GM18505 (cell line): ENCODE data around the gene SERINC5.
"Not testable (repeated sequence)": the region's sequence is repeated elsewhere in the genome, so short reads cannot be mapped to it uniquely, and the experiment has no call there.

Experiments used
- ATAC-seq: cut with Tn5 transposase; IDR thresholded peaks from one replicate; pipeline ENCODE4 v1.9.1; 2021; ENCODE audit not compliant: unreplicated experiment
- POLR2A ChIP-seq: IDR thresholded peaks from 4 replicates; pipeline ENCODE4 v1.6.1; 2011; ENCODE audit warnings: borderline replicate concordance; ENCODE audit not compliant: insufficient read depth, insufficient read length; ENCODE audit errors: extremely low read depth

Gene SERINC5

DNA sequence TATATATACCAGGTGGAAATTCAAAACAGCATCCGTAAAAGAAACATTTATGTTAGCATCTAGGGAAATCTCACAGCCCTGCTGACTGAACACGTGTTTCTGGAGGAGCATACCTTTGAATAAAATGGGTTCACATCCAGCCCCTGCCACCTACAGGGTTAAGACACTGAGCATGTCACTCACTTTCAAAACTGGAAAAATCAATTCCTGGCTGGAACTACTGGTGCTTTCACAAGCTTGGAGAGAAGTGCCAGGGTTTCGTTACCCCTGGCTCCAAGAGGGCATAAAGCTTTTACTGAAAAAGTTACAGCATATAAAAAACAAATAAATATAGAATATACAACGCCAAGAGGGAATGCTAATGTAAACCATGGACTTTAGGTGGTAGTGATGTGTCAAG is 48.0 kb downstream of the SERINC5 start:
- ATAC-seq, result no peak
- TF ChIP-seq POLR2A, result no peak

DNA sequence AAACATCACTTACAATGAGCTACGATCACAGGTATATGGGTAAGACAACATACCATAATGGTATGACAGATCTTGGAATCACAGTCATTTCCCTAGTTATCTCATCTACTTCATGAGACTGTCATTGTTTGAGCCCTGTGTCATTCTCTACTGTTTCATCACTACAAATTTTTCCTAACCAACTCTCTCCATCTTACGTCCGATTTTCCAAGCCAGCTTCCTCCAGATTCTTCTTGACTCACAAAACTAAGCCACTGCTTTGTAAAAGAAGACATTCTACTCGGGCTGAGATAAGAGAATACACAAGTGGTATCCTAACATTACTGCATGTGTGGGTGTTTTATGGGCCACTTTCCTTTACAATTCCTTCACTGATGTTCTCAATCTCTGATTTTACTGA is 49.6 kb downstream of the SERINC5 start:
- TF ChIP-seq POLR2A, result no peak
- ATAC-seq, result no peak

DNA sequence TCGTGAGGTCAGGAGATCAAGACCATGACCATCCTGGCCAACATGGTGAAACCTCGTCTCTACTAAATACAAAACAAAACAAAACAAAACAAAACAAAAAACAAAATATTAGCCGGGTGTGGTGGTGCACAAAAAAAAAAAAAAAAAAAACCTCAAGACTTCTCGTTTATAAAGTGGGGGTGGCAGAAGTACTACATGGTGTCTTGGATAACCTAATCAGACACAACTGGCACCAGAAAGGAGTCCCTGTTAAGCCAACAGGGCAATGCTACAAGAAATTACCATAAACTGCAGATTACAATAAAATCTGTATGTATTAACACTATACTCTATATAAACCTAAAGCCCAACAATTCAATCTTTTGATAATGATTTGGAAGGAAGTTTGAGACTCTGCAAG is 50.0 kb downstream of the SERINC5 start:
- TF ChIP-seq POLR2A, result no peak

DNA sequence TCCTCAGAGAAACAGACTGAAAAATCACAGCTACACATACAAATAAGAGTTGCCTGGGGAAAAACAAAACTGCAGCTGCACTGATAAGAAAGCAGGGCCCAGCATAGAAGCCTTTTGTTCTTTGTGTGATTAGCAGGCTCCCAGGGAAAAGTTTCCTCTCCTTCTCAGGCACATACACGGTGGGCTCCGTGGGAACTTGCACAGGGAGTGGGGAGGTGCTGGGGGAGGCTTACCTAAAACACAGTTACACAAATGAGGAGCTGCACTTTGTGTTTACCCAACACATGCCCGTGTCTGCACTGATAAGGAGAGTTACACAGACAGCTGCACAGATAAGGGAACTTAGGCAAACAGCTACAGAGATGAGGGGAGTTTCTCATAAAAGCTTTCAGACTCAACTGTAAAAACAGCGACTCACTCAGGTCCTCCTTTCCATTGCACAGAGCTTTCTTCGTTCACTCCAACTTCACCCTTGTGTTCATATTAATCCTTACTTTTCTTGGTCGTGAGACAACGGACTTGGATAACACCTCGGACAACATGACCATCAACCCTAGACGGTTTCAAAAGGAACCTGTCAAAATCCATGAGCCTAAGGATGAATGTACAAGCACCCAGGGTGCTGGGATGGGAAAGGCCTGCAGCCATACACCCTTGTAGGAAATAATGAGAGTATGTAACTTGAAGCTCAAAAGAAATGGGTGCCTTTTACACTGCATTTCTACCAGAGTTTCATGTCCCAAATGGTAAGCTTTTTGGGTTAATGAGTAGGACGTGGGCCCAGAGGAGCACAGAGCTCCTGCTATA is 50.8 kb downstream of the SERINC5 start:
- no peak for TF ChIP-seq POLR2A
- no peak for ATAC-seq

More for the DNA sequence above, 50.0 kb downstream of the SERINC5 start:
- ATAC-seq, result no peak

DNA sequence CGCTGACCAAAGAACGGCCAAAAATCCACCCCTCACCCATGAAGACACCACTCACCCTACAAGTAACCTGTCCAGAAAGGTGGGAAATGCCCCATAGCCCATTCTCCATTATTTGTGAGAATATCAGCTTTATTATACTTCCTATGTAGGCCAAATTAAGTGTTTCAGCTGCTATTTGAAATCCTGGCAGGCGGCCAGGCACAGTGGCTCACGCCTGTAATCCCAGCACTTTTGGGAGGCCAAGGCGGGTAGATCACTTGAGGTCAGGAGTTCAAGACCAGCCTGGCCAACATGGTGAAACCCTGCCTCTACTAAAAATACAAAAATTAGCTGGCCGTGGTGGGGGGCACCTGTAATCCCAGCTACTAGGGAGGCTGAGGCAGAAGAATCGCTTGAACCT is 54.1 kb downstream of the SERINC5 start:
- ATAC-seq, result not testable (repeated sequence)

DNA sequence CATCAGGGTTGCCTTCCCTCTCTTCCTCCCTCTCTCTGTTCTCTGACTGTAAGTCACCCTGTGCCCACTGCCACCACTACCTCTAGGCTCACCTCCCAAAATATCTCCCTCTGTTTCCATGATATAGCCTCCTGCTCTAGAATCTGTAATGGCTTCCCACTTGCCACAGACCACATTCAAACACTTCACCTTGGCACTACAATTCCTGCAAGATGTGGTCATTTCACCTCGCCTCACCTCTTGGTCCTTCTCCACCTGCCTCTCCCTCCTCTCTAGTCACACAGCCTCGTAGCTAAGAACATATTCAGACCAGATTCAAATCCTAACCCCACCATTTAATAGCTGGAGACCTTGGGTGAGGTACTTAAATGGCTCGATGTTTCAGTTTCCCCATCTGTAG is 56.9 kb downstream of the SERINC5 start:
- ATAC-seq, result no peak
- no peak for TF ChIP-seq POLR2A

DNA sequence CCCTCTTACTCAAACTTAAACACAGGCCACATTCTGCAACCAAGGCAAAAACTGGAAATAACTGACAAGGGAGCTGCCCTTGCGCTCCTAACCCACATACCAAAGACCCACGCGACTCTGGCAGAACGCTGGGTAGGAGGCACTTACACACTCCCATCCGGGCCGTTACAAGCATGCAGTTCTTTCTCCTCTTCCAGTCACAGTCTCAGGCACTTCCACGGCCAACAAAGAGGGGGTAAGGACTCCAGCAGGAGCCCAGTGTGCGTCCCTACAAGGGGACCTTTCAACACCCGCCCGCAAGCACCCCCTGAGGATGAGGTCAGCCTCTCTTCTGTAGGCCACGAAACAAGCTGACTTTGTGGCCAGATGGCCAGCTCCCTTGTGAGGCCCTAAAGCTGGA is 57.4 kb downstream of the SERINC5 start:
- no peak for TF ChIP-seq POLR2A
- ATAC-seq, result no peak

GRCh38 chr5:80195837-80196400 is 59.9 kb downstream of the SERINC5 start:
- ATAC-seq, result no peak
- TF ChIP-seq POLR2A, result no peak

DNA sequence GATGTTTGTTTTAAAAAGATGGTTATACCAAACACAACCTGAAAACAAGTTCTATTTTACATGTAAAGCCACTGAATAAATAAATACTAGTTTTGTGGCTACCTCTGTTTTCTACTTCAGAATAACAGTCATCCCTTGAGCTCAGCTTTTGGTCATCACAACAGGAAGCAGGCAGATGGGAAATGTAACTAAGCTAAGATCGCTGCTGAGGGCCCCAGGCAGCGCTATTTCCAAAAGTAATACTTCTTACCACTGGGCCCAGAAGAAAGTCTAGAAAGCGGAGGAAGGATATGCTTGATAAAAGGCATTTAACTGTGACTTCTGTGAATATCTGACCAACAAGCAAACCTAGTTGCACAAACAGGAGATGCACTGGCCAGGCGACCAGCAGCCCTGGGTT is 61.4 kb downstream of the SERINC5 start:
- no peak for ATAC-seq
- TF ChIP-seq POLR2A, result no peak

DNA sequence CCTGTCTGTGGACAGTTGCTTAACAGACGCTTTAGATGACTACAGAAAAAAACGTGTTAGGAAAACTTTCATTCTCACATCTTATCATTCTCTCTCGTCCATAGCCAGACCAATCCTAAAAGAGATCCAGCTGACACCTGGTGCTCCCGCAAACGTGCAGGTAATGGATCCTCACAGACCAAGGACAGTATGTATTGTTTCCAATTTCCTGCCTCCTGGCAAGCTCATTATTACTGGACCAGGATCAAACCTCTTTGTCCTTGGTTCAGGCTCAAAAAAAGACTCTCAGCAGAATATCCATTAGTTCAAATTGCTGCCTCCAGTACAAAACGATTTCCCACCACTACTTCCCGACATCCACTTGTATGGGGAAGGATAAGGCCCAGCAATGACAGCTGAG is 62.4 kb downstream of the SERINC5 start:
- TF ChIP-seq POLR2A, result no peak
- ATAC-seq, result no peak

DNA sequence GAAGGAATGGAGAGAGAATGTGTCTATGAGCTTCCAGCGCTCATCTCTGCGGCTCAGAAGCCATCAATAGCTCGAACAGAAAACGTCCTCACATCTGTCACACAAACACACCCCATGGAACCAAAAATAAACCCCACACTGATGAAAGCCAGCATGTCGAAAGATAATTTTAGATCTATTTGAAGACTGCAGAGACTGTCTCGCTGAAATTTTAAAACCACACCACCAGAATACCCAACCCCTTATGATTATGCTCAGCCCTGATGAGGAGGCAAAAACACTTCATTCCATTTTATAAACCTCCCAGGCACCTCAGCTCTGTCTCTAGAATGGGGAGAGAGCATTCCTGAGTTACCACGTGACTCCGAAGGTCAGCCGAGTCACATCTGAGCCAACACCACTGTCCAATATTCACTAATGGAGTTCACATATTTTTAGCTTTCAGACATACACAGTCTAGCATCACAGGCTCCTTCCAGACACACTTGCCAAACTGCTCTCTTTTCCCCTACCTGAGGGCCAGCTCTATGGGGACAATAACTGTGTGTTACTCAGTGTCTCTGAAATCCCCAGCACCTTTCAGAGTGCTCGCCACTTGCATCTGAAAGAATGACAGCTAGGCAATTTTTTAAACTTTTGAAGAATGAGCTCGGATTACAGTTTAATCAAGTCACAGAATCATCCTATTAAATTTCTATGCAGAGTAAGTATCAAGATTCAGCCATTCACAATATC is 63.2 kb downstream of the SERINC5 start:
- TF ChIP-seq POLR2A, result no peak
- no peak for ATAC-seq

GRCh38 chr5:80191991-80192398 is 63.9 kb downstream of the SERINC5 start:
- ATAC-seq, result no peak

GRCh38 chr5:80191397-80191796 is 64.5 kb downstream of the SERINC5 start:
- no peak for TF ChIP-seq POLR2A
- no peak for ATAC-seq

More at GRCh38 chr5:80191991-80192398, 63.9 kb downstream of the SERINC5 start:
- no peak for TF ChIP-seq POLR2A

GRCh38 chr5:80190960-80191359 is 64.9 kb downstream of the SERINC5 start:
- no peak for ATAC-seq
- no peak for TF ChIP-seq POLR2A
